Epithelial cell of prostate (primary cell): ENCODE data around the gene SYNE3.

Experiments used
- DNase-seq: peaks from one replicate; pipeline ENCODE4 v3.0.0-alpha.2; 2011; ENCODE audit warnings: low read depth, low spot score
- H3K27ac ChIP-seq: fragments of 450-650 bp; 2 replicates; pipeline ENCODE4 v1.5.1; 2017; ENCODE audit warnings: mild to moderate bottlenecking

Gene SYNE3

GRCh38 chr14:95493976-95494375 is 22.5 kb downstream of the SYNE3 start:
- H3K27ac ChIP-seq = no peak overlapping the region

GRCh38 chr14:95493503-95493902 is 22.9 kb downstream of the SYNE3 start:
- no peak overlapping the region for H3K27ac ChIP-seq
- no peak for DNase-seq

More at GRCh38 chr14:95493976-95494375, 22.5 kb downstream of the SYNE3 start:
- DNase-seq = no peak

GRCh38 chr14:95491936-95492608 is 24.4 kb downstream of the SYNE3 start:
- H3K27ac ChIP-seq = no peak overlapping the region
- DNase-seq = no peak

GRCh38 chr14:95490727-95491451 is 25.6 kb downstream of the SYNE3 start:
- peak overlapping the region; percentile 43 for H3K27ac ChIP-seq
- peak; percentile 16 for DNase-seq

GRCh38 chr14:95490138-95490509 is 26.3 kb downstream of the SYNE3 start:
- DNase-seq = no peak
- no peak overlapping the region for H3K27ac ChIP-seq

GRCh38 chr14:95489214-95490137 is 27.0 kb downstream of the SYNE3 start:
- no peak for DNase-seq
- no peak overlapping the region for H3K27ac ChIP-seq

- DNase-seq = no peak
- H3K27ac ChIP-seq = no peak overlapping the region
Observed at GRCh38 chr14:95488376-95489213, 27.9 kb downstream of the SYNE3 start.

- DNase-seq = no peak
- H3K27ac ChIP-seq = no peak overlapping the region
Observed at GRCh38 chr14:95487669-95488084, 28.8 kb downstream of the SYNE3 start.

- no peak for DNase-seq
- no peak overlapping the region for H3K27ac ChIP-seq
Observed at GRCh38 chr14:95486875-95487668, 29.4 kb downstream of the SYNE3 start.

GRCh38 chr14:95485222-95485819 is 31.1 kb downstream of the SYNE3 start:
- no peak for DNase-seq
- no peak overlapping the region for H3K27ac ChIP-seq

GRCh38 chr14:95484296-95484695 is 32.2 kb downstream of the SYNE3 start:
- no peak for DNase-seq
- no peak overlapping the region for H3K27ac ChIP-seq

- H3K27ac ChIP-seq = no peak overlapping the region
Observed at GRCh38 chr14:95483309-95484165, 32.9 kb downstream of the SYNE3 start.

GRCh38 chr14:95482627-95483308 is 33.7 kb downstream of the SYNE3 start:
- DNase-seq = no peak
- no peak overlapping the region for H3K27ac ChIP-seq

More at GRCh38 chr14:95483309-95484165, 32.9 kb downstream of the SYNE3 start:
- peak; percentile 22 for DNase-seq

GRCh38 chr14:95481391-95482022 is 34.9 kb downstream of the SYNE3 start:
- DNase-seq = no peak
- H3K27ac ChIP-seq = no peak overlapping the region

- H3K27ac ChIP-seq = no peak overlapping the region
- no peak for DNase-seq
Observed at GRCh38 chr14:95480887-95481226, 35.6 kb downstream of the SYNE3 start.

- no peak for DNase-seq
- no peak overlapping the region for H3K27ac ChIP-seq
Observed at GRCh38 chr14:95480109-95480886, 36.2 kb downstream of the SYNE3 start.
